Astrocyte of the hippocampus (primary cell): ENCODE data around the gene BABAM1.

ENCODE experiments used
- DNase-seq: peaks from one replicate; pipeline ENCODE4 v3.0.0; 2011; ENCODE audit warnings: low read depth, low spot score

Gene BABAM1

DNA sequence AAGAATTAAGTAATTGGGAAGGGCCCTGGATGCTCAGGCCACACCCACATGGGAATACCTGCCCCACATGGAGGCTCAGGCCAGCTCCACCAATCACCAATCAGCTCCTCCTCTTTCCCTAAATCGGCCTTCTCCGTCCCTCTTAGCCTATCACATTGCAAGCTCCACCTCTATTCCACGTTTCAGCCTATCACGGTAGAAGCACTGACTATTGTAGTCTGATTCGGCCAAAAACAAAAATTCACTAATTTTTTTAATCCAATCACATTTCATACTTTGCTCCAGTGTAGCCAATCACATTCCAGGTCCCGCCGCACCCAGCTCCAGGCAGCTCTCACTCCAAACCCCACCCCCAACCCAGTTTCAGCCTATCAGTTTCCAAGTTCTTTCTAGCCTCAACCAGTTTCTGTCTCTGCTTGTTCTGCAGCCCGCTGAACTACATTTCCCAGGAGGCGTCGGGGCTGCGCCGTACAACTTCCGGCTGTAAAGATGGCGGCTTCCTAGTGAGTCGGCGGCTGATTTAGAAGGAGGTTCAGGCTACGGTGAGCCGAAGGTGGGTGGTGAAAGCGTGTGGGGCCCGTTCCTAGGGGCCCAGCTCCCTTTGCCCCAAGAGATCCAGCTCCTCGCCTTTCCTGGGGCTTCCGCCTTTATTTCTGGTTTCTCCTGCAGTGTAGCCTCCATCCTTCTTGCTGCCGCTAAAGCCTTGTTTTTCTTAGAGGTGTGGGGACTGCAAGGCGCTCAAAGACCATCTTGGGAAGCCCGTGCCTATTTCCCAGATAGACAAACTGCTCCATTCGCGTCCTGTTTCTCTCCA, at the start of gene BABAM1:
Gene BABAM1 (plus strand): TSS at position 469 of the 814 bp plus-strand sequence. CDS start 1,364 bp downstream, outside the sequence.
- DNase-seq: peak; percentile 99

DNA sequence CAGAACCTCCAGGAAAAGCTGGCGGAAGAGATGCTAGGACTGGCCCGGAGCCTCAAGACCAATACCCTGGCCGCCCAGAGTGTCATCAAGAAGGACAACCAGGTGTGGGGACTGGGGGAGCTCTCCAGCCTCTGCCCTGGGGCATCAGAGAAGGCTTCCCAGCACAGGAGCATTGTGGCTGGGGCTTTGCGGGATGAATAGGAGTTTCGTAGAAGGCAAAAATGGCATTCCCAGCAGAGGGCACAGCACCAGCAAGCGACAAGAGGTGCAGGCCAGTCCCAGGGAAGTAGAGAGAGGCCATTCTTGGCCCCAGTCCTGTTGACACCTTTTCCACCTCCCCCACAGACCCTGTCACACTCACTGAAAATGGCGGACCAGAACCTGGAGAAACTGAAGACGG, 48.0 kb upstream of the BABAM1 start:
- DNase-seq: no peak

DNA sequence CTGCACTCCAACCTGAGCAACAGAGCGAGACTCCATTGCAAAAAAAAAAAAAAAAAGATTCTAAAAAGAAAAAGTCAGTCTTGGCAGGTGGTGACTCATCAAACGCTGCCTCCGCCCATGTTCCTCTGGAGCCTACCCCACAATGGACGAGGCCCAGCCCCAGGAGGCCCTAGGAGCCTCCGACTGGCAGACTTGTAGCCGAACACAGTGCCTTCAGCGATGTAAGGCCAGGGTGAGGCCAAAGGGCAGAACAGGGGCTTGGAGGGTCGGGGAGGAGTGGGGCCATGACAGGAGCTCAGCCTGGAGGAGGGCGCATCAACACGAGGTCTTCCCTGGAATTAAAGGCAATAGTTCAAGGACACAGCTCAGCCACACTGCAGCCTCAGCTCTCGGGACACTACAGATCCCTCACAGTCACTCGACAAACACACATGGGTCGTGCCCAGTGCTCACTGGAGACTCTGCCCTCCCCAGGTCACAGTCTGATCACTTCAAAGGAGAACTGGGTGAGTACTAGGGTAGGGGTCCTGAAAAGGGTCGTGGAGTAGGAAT, 47.0 kb upstream of the BABAM1 start:
- DNase-seq: peak; percentile 83

DNA sequence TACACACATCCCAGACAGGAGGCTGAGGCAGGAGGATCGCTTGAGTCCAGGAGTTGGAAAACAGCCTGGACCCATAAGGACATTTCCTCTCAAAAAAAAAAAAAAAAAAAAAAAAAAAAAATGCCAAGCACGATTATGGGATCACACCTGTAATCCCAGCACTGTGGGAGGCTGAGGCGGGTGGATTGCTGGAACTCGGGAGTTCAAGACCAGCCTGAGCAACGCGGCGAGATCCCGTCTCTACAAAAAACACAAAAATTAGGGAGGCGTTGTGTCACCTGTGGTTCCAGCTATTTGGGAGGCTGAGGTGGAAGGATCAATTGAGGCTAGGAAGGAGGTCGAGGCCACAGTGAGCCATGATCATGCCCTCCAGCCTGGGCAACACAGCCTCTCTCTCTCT, 42.2 kb upstream of the BABAM1 start:
- no peak for DNase-seq

DNA sequence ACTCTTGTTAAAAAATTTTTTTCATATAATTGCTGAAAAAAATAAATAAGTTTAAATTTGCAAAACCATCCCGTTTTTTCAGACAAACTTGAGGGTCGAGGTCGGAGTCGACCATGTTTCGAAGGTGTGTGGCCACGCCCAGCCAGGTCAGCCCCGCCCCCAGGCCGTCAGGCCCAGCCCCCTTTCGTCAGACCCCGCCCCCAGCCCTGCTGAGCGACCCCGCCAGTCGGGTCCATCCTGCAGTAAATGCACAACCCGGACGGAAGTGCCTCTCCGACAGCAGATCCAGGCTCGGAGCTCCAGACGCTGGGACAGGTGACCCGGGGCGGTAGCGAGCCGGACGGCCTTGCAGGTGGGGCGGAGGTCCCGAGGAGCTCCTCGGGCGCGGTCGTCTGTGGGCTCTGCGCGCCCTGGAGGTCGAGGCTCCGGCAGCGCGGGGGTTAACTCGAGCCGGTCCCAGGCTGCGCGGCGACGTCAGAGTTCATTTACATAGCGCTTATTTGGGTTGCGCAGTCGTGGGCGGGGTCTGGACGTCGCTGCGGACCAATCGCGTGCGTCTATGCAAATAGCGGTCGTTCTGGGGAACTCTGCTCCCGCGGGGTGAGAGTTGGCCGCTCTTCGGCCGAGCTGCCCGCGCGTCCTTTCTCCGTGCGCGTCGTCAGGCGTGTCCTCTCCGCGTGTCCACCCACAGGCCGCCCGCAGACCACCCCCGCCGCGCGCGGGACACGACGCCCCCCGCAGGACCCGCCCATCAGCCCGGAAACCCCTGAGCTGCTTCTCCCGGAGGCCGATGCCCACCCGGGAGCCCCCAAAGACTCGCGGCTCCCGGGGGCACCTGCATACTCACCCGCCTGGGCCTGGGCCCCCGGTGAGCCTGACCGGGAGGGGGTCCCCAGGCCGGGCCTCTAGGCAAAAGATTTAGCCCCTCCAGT, 41.0 kb upstream of the BABAM1 start, which contains the start of gene OCEL1:
Gene OCEL1 (plus strand): TSS at position 225 of the 932 bp plus-strand sequence. CDS start 22 bp downstream, at position 247.
- DNase-seq: peak; percentile 99

DNA sequence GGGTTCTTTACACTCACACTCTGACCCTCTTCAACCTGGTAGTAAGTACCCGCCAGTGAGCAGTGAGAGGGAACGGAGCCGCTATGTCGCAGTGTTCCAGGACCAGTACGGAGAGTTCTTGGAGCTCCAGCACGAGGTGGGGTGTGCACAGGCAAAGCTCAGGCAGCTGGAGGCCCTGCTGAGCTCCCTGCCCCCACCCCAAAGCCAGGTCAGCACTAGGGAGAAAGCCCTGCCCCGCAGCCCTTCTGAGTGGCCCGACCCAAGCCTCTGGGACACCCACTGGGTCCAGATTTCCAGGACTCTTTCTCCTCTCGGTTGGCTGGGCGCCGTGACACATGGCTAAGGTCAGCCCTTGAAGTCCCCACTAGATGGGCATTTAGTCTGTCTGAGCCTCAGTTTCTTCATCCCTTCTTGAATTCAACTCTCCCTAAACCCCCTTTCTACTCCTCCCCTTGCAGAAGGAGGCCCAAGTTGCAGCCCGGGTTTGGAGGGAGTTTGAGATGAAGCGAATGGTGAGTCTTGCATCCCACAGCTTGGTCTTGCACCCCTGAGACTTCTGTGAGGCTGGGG, 39.4 kb upstream of the BABAM1 start:
- DNase-seq: no peak

DNA sequence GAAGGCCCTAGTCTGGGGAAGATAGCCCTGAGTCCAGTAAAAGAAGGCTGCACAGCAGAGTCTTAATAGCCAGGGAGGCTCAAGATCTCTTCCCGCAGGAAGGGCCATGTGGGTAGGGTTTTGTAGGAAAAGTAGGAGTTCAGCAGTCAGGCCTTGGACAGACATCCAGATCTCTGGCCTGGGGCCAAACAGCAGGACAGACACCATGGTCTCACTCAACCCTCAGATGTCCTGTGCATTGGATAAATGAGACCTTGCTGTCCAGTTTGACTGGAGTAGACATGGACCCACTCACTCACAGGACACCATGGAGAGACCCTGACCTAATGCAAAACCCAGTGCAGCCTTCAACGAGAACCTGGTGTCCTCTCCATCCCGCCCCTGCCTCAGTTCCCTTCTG, 37.4 kb upstream of the BABAM1 start:
- DNase-seq: no peak

DNA sequence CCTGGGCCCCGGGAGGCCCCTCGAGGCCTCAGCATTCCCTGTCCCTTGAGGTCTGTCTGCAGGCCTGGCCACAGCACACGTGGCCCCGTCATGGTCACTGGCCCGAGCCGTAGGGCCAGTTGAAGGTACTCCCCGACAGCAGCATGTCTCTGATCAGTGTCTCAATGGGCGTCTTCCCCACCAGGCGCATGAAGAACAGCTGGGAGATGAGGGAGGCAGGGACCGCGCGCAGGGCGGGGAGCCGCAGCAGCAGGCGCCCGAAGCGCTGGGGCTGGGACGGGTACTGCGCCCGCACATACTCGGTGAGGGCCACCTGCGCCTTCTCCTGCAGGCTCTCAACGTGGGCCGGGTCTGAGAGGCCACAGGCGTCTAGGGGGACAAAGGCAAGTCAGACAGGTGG, 35.0 kb upstream of the BABAM1 start:
- DNase-seq: no peak

DNA sequence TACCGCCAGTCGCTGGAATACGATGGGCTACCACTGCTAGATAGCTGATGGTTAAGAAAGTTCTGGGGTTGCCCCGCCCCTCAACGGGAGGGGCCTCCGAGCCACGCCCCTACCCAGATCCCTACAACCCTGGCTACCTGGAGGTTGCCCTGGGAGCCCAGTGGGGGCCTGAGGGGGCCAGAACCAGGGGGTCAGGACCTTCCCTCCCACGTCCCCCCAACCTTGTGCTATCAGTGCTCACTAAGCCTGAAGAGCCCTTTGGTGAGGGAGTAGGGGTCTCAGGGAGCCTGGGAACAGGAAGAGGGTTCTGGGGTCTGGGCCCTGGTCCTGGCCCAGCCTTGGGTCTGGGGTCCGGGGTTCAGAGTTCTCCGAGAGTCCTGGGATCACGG, 32.3 kb upstream of the BABAM1 start:
- DNase-seq: peak; percentile 62

DNA sequence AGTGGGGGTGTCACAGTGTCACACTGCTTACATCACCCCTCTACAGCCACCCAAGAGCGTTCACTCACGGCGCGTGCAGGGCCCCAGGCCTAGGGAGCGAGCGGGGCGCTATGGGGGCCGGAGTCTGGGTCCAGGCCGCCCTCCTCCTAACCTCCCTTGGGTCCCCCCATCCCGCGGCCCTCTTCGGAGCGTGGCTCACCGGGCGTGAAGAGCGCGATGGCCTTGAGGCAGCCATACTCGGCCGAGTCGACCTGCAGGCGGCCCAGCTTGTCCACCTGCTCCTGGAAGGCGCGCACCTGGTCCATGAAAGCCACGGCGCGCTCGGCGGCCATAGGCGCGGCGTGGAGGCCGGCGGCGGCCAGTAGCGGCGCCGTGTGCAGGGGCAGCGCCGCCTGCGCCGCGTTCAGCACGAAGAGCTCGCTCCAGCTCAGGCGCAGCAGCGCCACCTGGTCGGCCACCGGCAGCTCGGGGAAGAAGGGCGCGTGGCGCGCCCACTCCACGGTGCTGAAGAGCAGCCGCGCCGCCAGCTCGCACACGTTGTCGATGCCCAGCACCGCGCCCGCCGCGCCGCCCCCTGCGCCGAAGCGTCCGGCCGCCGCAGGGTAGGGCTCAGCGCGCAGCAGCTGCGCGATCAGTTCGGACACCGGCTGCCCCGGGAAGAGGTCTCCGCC, 31.8 kb upstream of the BABAM1 start:
- peak; percentile 91 for DNase-seq

DNA sequence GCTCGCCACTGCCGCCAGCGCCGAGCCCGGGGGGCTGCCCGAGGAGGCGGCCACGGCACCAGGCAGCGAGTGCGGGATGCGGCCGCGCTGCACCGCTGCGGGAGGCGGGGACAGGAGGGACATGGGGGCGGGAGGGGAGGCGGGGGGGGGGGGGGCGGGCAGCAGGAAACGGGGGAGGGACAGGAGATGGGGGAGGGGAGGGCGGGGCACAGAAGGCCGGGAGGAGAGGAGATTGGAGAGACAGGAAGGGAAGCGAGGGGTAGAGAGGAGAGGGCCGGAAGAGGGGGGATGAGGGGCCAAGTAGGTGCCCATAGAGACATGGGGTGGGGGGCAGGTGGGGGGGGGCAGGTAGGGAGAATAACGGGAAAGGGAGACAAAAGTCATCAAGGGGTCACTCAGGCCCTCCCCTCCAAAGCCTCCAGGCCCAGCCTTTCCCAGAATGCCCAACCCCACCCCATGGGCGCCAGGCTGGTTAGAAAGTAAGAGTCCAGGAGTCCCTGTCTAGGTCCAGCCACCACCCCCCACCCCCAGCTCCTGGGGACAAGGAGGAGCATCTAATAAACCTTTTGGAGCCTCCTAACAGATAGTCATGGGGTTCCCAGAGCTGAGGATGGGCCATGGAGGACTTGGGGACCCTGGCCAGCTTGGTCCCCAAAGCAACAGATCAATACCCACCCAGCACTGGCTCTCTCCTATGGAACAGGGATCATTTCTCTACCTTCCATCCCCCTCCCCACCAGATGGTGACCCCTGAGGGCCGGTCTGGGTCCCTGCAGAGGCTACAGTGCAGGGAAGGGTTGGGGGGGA, 31.1 kb upstream of the BABAM1 start:
- no peak for DNase-seq

DNA sequence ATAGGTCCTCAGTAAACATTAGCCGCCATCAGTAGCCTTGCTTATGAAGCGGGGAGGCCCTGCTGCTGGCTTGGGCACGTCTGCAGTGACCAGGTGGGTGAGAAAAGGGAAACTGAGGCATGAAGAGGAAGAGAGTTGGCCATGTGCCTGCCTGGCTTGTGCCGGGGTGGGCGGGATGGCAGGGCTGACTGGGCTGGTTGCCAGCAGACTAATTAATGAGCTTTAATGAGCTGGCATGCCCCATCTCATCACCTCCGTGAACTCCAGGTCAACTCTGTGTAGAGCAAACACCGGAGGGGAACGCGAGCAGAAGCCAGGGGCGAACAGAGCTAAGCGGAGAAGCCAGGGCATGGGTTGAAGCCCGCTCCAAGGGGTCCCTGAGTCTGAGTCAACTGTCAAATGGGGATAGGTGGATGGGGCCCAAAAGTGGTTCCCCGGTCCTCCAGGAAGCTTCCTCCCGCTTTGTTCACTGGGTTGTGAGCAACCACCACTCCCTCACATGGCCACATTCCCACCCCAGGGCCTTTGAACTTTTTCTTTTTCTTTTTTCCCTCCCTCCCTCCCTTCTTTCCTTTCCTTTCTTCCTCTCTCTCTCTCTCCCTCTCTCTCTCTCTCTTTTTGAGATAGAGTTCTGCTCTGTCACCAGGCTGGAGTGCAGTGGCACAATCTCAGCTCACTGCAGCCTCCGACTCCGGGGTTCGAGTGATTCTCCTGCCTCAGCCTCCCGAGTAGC, 30.3 kb upstream of the BABAM1 start:
- DNase-seq: no peak

DNA sequence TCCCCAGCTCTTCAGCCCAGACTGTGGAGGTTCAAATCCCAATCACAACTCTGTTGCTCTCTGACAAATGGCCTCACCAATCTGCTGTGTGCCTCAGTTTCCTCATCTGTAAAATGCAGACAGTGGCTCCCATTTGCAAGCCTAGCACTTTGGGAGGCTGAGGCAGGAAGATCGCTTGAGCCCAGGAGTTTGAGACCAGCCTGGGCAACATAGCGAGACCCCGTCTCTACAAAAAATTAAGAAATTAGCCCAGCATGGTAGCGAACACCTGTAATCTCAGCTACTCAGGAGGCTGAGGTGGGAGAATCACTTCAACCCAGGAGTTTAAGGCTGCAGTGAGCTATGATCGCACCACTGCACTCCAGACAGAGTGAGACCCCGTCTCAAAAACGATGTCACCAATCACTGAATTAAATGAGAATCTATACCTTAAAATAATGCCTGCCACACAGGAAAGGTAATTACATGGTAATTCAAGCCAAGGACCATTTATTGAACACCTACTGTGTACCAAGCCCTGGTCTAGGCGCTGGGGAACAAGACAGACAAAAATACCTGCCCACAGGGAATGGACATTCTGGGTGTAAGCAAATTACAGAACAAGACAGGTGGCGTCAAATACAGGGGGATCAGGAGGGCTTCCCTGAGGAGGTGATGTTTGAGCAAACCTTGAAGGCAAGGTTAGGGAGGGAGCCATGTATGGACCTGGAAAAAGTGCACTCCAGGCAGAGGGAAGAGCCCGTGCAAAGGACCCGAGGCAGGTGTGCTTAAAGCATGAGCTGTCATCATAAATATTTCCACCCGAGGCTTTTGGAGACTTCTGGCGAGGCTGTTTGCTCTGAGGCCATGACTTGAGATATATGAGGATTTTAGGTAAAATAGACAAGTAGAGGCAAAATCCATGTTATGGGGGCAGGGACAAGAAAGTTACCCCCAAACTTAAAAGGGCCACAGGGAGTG, 29.2 kb upstream of the BABAM1 start:
- DNase-seq: no peak

DNA sequence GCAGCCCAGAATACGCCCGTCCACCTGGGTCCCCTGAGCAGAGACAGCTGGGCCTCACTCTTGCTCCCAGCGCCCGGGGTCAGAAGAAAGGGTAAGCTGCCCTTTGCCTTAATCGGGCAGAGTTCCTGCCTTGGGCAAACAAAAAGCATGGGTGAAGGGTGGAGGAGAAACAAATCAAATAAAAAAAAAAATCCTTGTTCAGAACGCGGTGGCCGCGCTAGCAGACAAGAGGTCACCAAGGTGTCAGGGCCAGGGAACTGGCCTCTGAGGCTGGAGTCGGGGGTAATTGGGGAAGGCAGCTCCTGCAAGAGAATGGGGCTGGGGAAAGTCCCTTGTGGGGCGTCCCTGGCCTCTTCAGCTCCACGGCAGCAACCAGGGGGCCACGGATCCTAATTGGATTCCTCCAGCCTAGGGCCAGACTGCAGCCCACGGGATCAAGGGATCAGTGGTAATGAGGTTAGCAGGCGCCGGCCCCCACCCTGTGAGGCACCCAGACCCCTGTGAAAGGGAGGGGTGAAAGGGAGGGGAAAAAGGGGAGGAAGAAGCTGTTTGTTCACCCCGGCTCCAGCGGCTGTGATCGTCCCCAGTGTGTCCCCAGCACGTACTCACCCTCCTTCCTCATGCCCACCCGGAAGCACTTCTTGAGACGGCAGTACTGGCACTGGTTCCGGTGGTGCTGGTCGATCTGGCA, 27.0 kb upstream of the BABAM1 start:
- no peak for DNase-seq

DNA sequence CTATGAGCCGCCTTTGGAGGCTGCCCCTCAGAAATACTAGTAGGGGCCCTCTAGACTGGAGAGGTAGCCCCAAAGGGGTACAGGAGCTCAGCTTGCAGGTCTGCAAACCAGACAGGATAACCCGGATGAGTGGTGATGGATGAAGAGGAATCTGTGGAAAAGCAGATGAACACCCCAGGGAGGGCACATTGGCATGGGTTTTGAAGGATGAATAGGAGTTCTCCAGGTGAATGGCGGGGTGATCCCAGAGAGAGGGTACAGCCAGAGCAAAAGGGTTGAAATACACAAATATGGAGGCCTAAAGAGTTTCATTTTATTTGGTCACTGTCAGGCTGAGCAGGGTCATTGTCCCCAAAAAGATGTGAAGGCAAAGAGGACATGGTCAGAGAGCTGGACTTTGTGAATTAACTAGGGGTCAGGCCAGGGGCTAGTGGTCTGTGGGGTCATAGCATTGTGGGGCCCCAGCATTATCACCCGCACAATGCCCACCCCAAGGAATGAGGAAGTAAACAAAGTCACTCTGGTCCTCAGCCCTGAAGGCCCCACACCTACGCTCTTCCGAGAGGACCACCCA, 26.3 kb upstream of the BABAM1 start:
- DNase-seq: no peak

DNA sequence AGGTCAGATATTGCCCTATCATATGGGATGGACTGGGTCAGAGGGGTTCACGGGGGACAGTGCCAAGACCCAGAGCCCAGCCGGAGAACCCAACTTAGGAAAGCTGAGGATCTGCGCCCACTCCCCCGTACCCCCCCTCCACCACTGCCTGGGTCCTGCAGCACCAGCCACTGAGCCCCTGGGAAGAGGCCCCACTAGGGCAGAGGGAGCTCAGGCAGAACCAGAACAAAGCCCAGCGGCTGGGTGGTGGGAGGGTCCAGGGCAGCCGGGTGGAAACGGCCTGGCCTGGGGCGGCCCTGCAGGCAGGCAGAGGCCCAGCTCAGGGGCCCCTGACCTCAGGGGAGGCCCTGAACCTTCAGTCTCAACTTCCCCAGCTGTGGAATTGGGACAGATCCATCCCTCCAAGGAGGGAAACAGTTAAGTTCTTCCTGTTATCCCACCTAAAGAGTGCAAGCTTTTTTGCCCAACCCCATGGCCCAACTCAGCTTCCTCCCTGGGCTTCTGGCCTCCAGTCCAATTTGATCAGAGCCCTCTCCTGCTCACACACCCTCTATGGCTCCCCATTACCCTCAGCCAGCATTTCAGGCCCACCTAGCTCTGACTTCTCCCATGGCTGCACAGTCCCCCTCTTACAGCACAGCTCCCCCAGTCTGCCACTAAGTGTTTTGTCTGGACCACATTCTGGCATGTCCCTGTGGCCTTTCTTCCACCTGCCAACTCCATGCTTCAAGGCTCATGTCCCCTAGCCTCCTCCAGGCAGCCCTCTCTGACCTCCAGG, 24.6 kb upstream of the BABAM1 start:
- no peak for DNase-seq
